Measurements from ENCODE around the gene MAP3K13.

MAP3K13 gene

GRCh38 chr3:185317674-185318073 is 45.3 kb upstream of the MAP3K13 start:
- Histone ChIP-seq H3K79me2 (ENCODE audit: low read length) (no peaks in the 10 kb centered on the region), H3K4me1 (ENCODE audit: low read length) (peaks cover 22% of the 10 kb centered on the region), H3K27ac (ENCODE audit: low read length) (peak overlapping the region; percentile 4; the same call in 1 of the 2 replicates), H3K36me3 (replicated peaks; ENCODE audit: low read depth, low read length) (no peaks in the 10 kb centered on the region), H3K4me3 (ENCODE audit: low read length) (peak overlapping the region; percentile 55), H3K4me2 (ENCODE audit: low read length) (peak overlapping the region; percentile 76), H3K9ac (ENCODE audit: low read length) (no peak overlapping the region; the same call in 1 of the 2 replicates), H3K27me3 (ENCODE audit: low read depth, low read length) (no peaks in the 10 kb centered on the region), H2AFZ (ENCODE audit: low read depth, low read length) (peak overlapping the region; percentile 82; the same call in 1 of the 2 replicates), H4K20me1 (ENCODE audit: insufficient read depth, low read length) (no peaks in the 10 kb centered on the region), H3K9me3 (ENCODE audit: insufficient read depth, low read length) (no peaks in the 10 kb centered on the region)
- TF ChIP-seq CTCF (IDR thresholded peaks at IDR 0.05; ENCODE audit: low read depth, low read length) (no peak), EZH2phosphoT487 (IDR thresholded peaks at IDR 0.05; ENCODE audit: low read depth) (no peak)

- TF ChIP-seq EZH2phosphoT487 (IDR thresholded peaks at IDR 0.05; ENCODE audit: low read depth): no peak
- Histone ChIP-seq H4K20me1 (ENCODE audit: insufficient read depth, low read length) (no peaks in the 10 kb centered on the region), H3K27me3 (ENCODE audit: low read depth, low read length) (no peaks in the 10 kb centered on the region), H3K4me3 (ENCODE audit: low read length) (no peak overlapping the region), H3K36me3 (replicated peaks; ENCODE audit: low read depth, low read length) (no peaks in the 10 kb centered on the region), H3K4me1 (ENCODE audit: low read length) (peaks cover 22% of the 10 kb centered on the region), H3K9ac (ENCODE audit: low read length) (no peak overlapping the region), H3K4me2 (ENCODE audit: low read length) (peak overlapping the region; percentile 76; the same call in 1 of the 2 replicates), H3K79me2 (ENCODE audit: low read length) (no peaks in the 10 kb centered on the region), H3K9me3 (ENCODE audit: insufficient read depth, low read length) (no peaks in the 10 kb centered on the region), H3K27ac (ENCODE audit: low read length) (no peak overlapping the region), H2AFZ (ENCODE audit: low read depth, low read length) (no peak overlapping the region)
Observed at GRCh38 chr3:185318141-185318540, 44.8 kb upstream of the MAP3K13 start.

DNA sequence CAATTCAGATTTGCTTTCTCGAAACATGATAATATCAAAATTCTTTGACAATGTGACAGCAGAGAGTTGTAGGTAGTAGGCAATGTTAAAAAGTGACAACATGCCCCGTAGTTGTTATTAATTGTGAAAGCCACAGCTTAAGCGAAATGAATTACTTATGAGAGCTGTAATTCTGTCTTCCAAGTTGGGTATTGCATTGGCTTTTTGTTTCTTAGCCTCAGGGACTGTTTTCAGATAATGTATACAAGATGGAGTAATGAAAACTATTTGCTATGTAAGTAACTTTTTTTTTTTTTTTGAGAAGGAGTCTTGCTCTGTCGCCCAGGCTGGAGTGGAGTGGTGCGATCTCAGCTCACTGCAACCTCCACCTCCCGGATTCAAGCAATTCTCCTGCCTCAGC is 43.1 kb upstream of the MAP3K13 start:
- H3K36me3 ChIP-seq (replicated peaks; ENCODE audit: low read depth, low read length): no peaks in the 10 kb centered on the region
- H3K4me3 ChIP-seq (ENCODE audit: low read length): no peak overlapping the region
- no peaks in the 10 kb centered on the region for H3K9me3 ChIP-seq (ENCODE audit: insufficient read depth, low read length)
- peaks cover 22% of the 10 kb centered on the region for H3K4me1 ChIP-seq (ENCODE audit: low read length)
- H4K20me1 ChIP-seq (ENCODE audit: insufficient read depth, low read length): no peaks in the 10 kb centered on the region
- H3K4me2 ChIP-seq (ENCODE audit: low read length): no peak overlapping the region
- H3K9ac ChIP-seq (ENCODE audit: low read length): no peak overlapping the region
- H3K79me2 ChIP-seq (ENCODE audit: low read length): no peaks in the 10 kb centered on the region
- H3K27ac ChIP-seq (ENCODE audit: low read length): no peak overlapping the region
- H2AFZ ChIP-seq (ENCODE audit: low read depth, low read length): no peak overlapping the region
- no peak for TF ChIP-seq EZH2phosphoT487 (IDR thresholded peaks at IDR 0.05; ENCODE audit: low read depth)
- no peak for TF ChIP-seq CTCF (IDR thresholded peaks at IDR 0.05; ENCODE audit: low read depth, low read length)
- no peaks in the 10 kb centered on the region for H3K27me3 ChIP-seq (ENCODE audit: low read depth, low read length)

GRCh38 chr3:185320949-185321348 is 42.0 kb upstream of the MAP3K13 start:
- peaks cover 27% of the 10 kb centered on the region for H3K4me1 ChIP-seq (ENCODE audit: low read length)
- H3K9me3 ChIP-seq (ENCODE audit: insufficient read depth, low read length): no peaks in the 10 kb centered on the region
- no peaks in the 10 kb centered on the region for H3K27me3 ChIP-seq (ENCODE audit: low read depth, low read length)
- H3K27ac ChIP-seq (ENCODE audit: low read length): no peak overlapping the region
- H2AFZ ChIP-seq (ENCODE audit: low read depth, low read length): no peak overlapping the region
- no peak overlapping the region for H3K4me3 ChIP-seq (ENCODE audit: low read length)
- H3K79me2 ChIP-seq (ENCODE audit: low read length): no peaks in the 10 kb centered on the region
- no peaks in the 10 kb centered on the region for H3K36me3 ChIP-seq (replicated peaks; ENCODE audit: low read depth, low read length)
- H3K9ac ChIP-seq (ENCODE audit: low read length): no peak overlapping the region
- H4K20me1 ChIP-seq (ENCODE audit: insufficient read depth, low read length): no peaks in the 10 kb centered on the region
- H3K4me2 ChIP-seq (ENCODE audit: low read length): no peak overlapping the region
- TF ChIP-seq CTCF (IDR thresholded peaks at IDR 0.05; ENCODE audit: low read depth, low read length): no peak
- TF ChIP-seq EZH2phosphoT487 (IDR thresholded peaks at IDR 0.05; ENCODE audit: low read depth): no peak
